ENCODE data around the gene GPAM.

GPAM gene

GRCh38 chr10:112177247-112177646 lies 6.3 kb downstream of the GPAM start:
- no peak for DNase-seq

DNA sequence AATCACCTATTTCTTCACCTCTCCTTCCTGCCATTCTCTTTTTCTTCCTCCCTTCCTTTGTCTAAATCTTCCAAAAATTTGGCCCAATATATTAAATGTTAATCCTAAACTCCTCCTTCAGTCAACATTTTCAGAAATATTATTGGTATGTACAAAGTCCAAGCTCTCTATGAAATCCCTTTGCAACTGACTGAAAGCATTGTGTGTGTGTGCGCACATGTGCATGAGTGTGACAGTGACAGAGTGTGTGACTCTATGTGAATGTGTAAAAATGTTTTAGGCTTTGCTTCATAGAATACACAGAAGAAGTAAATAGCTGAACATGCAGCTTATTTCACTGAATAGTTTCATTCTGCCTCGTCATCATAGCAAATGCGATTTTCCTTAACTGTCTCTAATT lies 7.0 kb downstream of the GPAM start:
- no peak for DNase-seq

GRCh38 chr10:112175409-112175808 lies 8.2 kb downstream of the GPAM start:
- DNase-seq, result no peak

DNA sequence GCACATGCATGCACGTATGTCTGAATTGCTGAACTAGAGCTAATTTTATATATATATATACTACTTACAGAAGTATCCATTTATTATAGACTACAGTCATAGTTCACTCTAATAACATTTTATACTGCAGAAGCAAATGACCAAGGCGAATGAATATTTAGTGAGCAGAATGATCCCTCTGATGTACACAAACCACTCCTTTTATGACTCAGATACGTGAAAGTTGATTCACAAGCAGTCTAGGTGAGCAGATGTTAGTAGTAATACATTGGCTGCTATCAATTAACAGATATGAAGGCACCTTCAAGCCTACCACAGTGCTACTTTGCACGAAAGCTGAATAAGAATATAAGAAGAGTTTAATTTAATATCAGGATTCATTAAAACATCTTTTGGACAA lies 10.4 kb downstream of the GPAM start:
- no peak for DNase-seq

GRCh38 chr10:112168733-112169132 lies 14.8 kb downstream of the GPAM start:
- DNase-seq, result no peak

DNA sequence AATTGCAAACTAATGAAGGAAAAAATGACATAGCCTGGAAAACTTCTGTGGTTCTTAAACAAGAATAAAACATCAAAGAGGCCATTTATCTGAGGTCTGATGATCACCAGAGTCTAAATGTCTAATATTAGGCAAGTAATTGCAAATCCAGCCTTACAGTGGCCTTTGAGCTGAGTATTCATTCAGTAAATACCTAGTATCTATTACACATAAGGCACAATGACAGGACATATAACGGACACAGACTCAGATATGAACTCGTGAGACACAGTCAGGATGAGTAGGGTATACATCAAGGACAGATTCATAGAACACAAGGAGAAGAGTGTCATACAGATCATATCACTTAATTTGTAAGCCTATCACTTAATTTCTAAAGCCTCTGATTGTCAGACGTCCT lies 16.8 kb downstream of the GPAM start:
- no peak for DNase-seq

- no peak for DNase-seq
Observed at GRCh38 chr10:112161757-112162518, 21.6 kb downstream of the GPAM start.

GRCh38 chr10:112160834-112161233 lies 22.7 kb downstream of the GPAM start:
- no peak for DNase-seq

DNA sequence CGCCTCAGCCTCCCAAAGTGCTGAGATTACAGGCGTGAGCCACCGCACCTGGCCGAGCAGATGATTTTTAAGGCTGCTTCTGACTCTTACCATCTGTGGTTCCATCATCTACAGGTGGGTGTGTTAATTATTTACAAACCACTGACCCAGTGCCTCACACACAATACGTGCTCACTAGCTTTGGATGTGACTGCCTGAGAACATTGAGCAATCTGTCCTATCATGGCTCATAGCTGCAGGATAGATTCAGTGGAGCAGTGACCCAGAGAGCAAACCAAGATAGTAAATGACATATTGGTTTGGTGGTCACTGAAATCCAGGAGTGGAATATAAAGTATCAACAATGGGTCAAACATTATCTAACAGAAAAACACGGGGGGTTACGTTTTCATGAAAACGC lies 24.1 kb downstream of the GPAM start:
- no peak for DNase-seq

- no peak for DNase-seq
Observed at GRCh38 chr10:112151524-112152039, 32.0 kb downstream of the GPAM start.

DNA sequence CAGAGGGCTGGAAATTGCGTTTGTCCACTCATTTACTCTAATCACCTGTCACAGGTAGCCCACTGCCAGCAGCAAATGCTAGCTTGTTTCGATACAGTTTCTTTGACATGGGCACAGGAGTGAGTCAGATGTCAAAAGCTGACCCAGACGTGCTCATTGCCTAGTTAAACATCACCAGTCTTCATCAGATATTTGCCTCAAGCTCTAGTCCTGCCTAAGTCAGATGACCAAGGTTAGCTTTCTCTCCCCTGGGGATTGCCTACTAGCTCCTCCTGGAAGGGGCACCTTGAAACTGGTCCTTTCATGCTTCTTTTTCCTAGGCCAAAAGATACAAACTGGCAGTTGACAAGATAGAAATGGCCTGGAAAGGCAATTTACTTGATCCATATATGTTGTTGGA lies 35.2 kb downstream of the GPAM start:
- DNase-seq, result no peak

- DNase-seq, result no peak
Observed at GRCh38 chr10:112146799-112147198, 36.8 kb downstream of the GPAM start.

- DNase-seq, result no peak
Observed at GRCh38 chr10:112145263-112145662, 38.3 kb downstream of the GPAM start.

- no peak for DNase-seq
Observed at GRCh38 chr10:112143420-112143819, 40.1 kb downstream of the GPAM start.

DNA sequence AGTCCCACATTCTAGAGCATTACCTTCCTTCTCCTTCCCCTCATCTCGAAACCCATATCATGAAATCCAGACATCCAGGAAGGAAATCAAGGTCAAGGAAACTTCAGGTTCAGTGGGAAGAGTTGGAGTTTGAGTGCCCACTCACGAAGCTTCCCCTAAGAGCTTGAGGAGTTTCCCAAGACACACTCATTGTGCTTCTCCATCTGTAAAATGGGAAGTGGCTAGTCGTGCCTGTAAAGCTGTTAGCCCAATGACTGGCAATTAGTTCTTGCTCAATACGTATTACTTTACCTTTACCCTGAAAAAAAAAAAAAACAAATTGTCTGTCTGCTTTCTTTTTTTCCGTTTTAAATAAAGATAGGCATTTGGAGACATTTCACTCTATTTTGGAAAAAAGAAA lies 42.3 kb downstream of the GPAM start:
- DNase-seq, result no peak

DNA sequence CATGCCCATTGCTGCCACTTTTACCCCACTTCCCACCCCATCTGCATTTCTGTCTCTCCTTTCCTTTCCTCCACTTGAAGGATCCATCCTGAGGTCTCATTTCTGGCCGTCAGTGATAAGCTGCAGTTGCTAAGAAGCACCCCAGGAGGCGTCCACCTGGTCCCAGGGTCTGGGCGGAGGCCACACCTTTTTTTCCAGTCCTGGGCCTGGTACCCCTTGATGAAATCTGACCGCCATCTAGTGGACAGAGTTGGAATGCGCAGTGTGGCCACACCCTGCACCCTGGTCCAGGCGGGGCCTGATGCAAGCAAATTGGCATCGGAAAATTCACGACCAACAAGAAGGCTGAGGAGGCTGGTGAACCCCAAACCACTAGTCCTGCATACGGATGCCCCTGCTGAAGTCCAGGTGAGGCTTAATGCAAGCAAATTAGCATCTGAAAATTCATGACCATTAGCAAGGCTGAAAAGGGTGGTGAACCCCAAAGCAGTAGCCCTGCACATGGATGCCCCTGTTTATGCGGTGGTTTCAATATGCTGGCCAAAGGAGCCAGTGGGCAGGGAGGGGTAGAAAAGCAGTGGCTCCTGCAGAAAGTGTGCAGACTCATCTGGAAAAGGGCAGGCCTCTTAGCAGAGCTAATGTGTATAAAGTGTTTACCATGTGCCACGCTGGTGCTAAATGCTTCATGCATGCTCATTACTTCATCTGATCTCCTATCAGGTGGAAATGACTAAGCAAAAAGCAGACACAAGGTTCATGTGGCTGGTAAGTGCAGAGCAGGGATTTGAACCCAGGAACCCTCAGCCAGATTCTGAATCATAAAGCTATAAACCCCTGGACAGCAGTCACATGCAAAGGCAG lies 43.2 kb downstream of the GPAM start:
- peak; percentile 36 for DNase-seq

- DNase-seq, result no peak
Observed at GRCh38 chr10:112139176-112139575, 44.4 kb downstream of the GPAM start.

DNA sequence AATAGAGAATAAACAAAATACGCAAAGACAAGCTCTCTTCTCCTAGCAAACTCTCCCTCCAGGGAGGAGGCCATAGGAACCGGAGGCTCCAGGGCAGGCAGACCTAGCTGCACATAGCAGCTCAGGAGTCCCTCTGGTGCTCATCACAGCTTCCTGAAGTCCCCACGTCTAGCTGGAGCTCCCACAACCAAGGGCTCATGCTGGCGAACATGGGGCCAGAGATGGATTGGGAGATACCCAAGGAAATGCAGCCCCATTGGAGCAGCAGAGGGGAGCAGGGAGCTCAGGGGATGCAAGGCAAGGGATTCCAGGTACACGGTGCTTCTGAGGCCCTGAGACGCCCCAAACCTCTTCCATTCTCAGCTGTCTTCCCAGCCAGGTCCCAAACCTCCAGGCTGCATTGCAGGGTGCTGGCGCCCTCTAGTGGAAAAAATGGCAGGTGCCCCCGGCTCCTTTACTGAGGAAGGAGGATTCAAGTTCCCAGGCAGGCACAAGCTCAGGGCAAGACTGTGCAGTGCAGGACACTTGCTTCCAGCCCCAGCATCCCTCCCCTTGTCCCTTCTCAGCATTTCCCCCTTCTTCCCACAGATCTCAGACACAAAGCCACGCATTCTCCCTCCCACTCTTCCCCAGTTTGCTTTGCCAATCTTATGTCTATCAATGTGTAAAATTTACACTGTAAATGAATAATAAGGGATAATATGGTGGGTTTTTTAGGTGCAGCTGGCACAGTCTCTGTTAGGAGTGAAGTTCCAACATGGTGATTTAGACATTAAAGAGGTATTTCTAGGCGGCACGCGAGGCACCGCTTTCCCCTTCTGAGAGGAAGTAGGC lies 46.2 kb downstream of the GPAM start:
- DNase-seq, result no peak

DNA sequence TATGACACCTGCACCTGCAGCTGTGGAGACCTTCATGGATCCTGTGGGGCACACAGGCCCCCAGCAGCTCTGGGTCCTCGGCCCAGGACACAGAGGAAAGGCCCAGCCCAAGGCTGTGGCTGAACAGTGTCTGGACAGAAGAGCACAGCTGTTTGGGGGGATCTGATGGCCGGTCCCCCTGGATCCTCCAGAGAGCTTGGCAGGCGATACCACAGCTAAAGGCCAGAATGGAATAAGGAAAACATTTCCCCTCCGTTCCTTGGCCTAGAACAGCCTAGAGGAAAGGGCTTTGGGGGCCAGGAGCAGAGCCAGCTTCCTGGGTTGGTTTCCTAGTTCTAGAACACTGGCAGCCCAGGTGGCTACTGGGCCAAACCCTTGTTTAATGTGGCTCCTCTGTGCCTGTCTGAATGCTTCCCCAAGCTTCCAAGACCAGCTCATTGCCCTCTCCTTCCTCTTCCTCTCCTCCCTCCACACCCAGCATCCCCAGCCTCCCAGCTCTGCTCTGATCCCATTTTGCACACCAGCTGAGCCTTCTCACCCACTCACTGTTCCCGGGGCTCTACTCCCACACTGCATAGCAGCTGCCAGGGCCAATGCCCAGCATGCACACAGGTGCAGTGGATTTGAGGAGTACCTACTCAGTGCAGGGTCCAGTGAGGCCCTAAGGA lies 46.9 kb downstream of the GPAM start:
- no peak for DNase-seq

DNA sequence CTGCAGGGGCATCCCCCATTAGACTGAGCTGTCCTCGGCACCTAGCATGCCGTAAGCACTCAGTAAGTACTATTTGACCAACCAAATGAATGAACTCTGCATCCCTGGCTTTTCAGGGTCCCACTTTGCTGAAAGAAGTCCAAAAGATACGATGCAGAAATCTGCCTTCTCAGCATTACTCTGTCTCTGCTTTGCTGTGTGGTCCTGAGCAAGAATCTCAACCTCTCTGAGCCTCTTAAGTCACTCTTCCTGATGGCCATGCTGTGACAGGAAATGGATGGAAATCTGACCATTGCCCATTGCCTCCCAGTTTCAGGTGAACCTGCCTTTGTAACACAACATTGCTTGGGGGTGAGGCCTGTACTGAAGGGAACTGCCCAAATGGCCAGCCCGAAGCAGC lies 48.0 kb downstream of the GPAM start:
- no peak for DNase-seq

- DNase-seq, result no peak
Observed at GRCh38 chr10:112132435-112132834, 51.1 kb downstream of the GPAM start.

DNA sequence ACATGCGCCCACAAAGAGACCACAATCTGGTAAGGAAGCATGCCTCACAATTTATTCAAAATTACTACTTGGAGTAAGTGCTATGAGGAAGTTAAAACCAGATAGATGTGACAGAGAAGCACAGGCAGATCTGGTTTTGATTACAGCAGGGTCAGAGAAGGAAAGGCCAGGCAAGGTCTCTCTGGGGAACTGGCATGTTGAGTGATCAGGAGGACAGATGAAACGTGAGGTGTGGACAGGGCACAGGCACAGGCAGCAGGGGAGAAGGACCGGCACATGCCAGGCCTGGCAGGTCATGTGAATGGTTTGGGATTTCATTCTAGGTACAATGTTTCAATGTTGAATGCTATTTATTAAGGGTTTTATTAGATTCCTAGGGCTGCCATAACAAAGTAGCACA lies 51.6 kb downstream of the GPAM start:
- no peak for DNase-seq

GRCh38 chr10:112131346-112131745 lies 52.2 kb downstream of the GPAM start:
- no peak for DNase-seq

Measured in NCI-H2081 treated with DMSO at 0.1 percent for 48 hours (cell line).